KMS-11 (cell line): Measurements from ENCODE around the gene SCMH1.

ENCODE experiments used
- H2AFZ ChIP-seq: fragments of 200-600 bp; sonication (generic); 2 replicates; pipeline ENCODE4 v1.6.1; 2016; ENCODE audit warnings: antibody characterized with exemption, mixed run types, low read depth
- H3K27ac ChIP-seq: fragments of 200-600 bp; sonication (generic); 2 replicates; pipeline ENCODE4 v1.6.1; 2016; ENCODE audit warnings: mild to moderate bottlenecking, mixed run types
- H3K27me3 ChIP-seq: fragments of 200-600 bp; sonication (generic); 2 replicates; pipeline ENCODE4 v1.6.1; 2017; ENCODE audit warnings: mild to moderate bottlenecking, low read depth, mixed run types, moderate library complexity; ENCODE audit not compliant: insufficient read depth
- H3K36me3 ChIP-seq: fragments of 200-600 bp; sonication (generic); 2 replicates; pipeline ENCODE4 v1.6.1; 2017; ENCODE audit warnings: mild to moderate bottlenecking, mixed run types; ENCODE audit not compliant: insufficient read depth
- H3K4me1 ChIP-seq: fragments of 200-600 bp; sonication (generic); 2 replicates; pipeline ENCODE4 v1.6.1; 2016; ENCODE audit warnings: mild to moderate bottlenecking, low read depth, mixed run types; ENCODE audit not compliant: poor library complexity, severe bottlenecking
- H3K4me2 ChIP-seq: fragments of 200-600 bp; sonication (generic); 2 replicates; pipeline ENCODE4 v1.7.0; 2016; ENCODE audit warnings: mild to moderate bottlenecking, mixed run types
- H3K4me3 ChIP-seq: fragments of 200-600 bp; sonication (generic); IDR thresholded peaks from 2 replicates; pipeline ENCODE4 v1.6.1; 2017; ENCODE audit warnings: low read depth, low read length, mixed read lengths; ENCODE audit not compliant: insufficient read depth
- H3K79me2 ChIP-seq: fragments of 200-600 bp; sonication (generic); 2 replicates; pipeline ENCODE4 v1.6.1; 2016; ENCODE audit warnings: low read depth, mixed run types; ENCODE audit not compliant: insufficient read depth
- H3K9ac ChIP-seq: fragments of 200-600 bp; sonication (generic); 2 replicates; pipeline ENCODE4 v1.6.1; 2016; ENCODE audit warnings: mild to moderate bottlenecking, mixed run types
- H4K20me1 ChIP-seq: fragments of 200-600 bp; sonication (generic); 2 replicates; pipeline ENCODE4 v1.6.1; 2016; ENCODE audit warnings: mild to moderate bottlenecking, mixed run types; ENCODE audit not compliant: insufficient read depth
- CTCF ChIP-seq: fragments of 200-600 bp; sonication (generic); conservative IDR thresholded peaks from 2 replicates; pipeline ENCODE4 v1.6.1; 2017; ENCODE audit warnings: low read depth, mild to moderate bottlenecking, antibody characterized with exemption, low read length, moderate library complexity, mixed read lengths

The SCMH1 gene

GRCh38 chr1:41013024-41013423 lies 229.1 kb downstream of the SCMH1 start:
- Histone ChIP-seq H4K20me1 (no peaks in the 10 kb centered on the region), H2AFZ (no peak overlapping the region), H3K79me2 (peaks cover 4% of the 10 kb centered on the region; the same call in 1 of the 2 replicates), H3K27ac (no peak overlapping the region), H3K4me2 (no peak overlapping the region), H3K4me3 (no peak overlapping the region), H3K27me3 (no peaks in the 10 kb centered on the region), H3K4me1 (no peaks in the 10 kb centered on the region), H3K9ac (no peak overlapping the region), H3K36me3 (peaks cover 16% of the 10 kb centered on the region; the same call in 1 of the 2 replicates)
- TF ChIP-seq CTCF, result no peak

GRCh38 chr1:41010345-41010744 lies 231.8 kb downstream of the SCMH1 start:
- Histone ChIP-seq H3K27me3 (no peaks in the 10 kb centered on the region), H3K79me2 (peaks cover 4% of the 10 kb centered on the region; the same call in 1 of the 2 replicates), H3K36me3 (peaks cover 24% of the 10 kb centered on the region; the same call in 1 of the 2 replicates), H3K4me2 (no peak overlapping the region), H3K4me3 (no peak overlapping the region), H3K4me1 (no peaks in the 10 kb centered on the region), H4K20me1 (no peaks in the 10 kb centered on the region), H3K9ac (no peak overlapping the region), H3K27ac (no peak overlapping the region), H2AFZ (no peak overlapping the region)
- TF ChIP-seq CTCF, result no peak

- no peak overlapping the region for H3K4me3 ChIP-seq
- H3K9ac ChIP-seq, result no peak overlapping the region
- peaks cover 29% of the 10 kb centered on the region; the same call in 1 of the 2 replicates for H3K36me3 ChIP-seq
- H2AFZ ChIP-seq, result no peak overlapping the region
- TF ChIP-seq CTCF, result no peak
- H4K20me1 ChIP-seq, result 0 out of 2 replicates have a peak, but pooled peaks cover under 1% of the 10 kb centered on the region
- no peaks in the 10 kb centered on the region for H3K27me3 ChIP-seq
- peaks cover 9% of the 10 kb centered on the region for H3K79me2 ChIP-seq
- H3K27ac ChIP-seq, result no peak overlapping the region
- no peak overlapping the region for H3K4me2 ChIP-seq
- H3K4me1 ChIP-seq, result peaks cover 1% of the 10 kb centered on the region
Observed at GRCh38 chr1:41009466-41009865, 232.6 kb downstream of the SCMH1 start.

- Histone ChIP-seq H4K20me1 (0 out of 2 replicates have a peak, but pooled peaks cover 6% of the 10 kb centered on the region), H3K79me2 (peaks cover 11% of the 10 kb centered on the region), H3K27ac (no peak overlapping the region), H3K4me2 (no peak overlapping the region), H3K4me1 (peaks cover 24% of the 10 kb centered on the region), H3K9ac (no peak overlapping the region), H2AFZ (no peak overlapping the region), H3K4me3 (no peak overlapping the region), H3K36me3 (peaks cover 34% of the 10 kb centered on the region; the same call in 1 of the 2 replicates), H3K27me3 (no peaks in the 10 kb centered on the region)
- no peak for TF ChIP-seq CTCF
Observed at GRCh38 chr1:41006942-41007865, 234.9 kb downstream of the SCMH1 start.
